Astrocyte (in vitro differentiated cells and primary cell): Measurements from ENCODE around the gene FGF8. TPM values are rescaled to one million over a fixed set of nuclear protein-coding genes. Genes with fewer than 3 reads are reported as not detected.

Experiments
- DNase-seq: peaks from one replicate; pipeline ENCODE4 v3.0.0-alpha.2; 2010; ENCODE audit warnings: low read depth
- FAIRE-seq: peaks from 2 replicates; lab custom pipeline; 2011; peaks lifted over from hg19 to GRCh38; lab: Jason Lieb, UNC
- H2AFZ ChIP-seq: 2 replicates; pipeline ENCODE4 v1.6.0; 2012; ENCODE audit warnings: low read depth, low read length, inconsistent platforms
- H3K27ac ChIP-seq: 2 replicates; pipeline ENCODE4 v1.5.1; 2011; ENCODE audit warnings: low read depth, low read length, inconsistent platforms
- H3K27me3 ChIP-seq: 2 replicates; pipeline ENCODE4 v1.6.0; 2011; ENCODE audit warnings: low read length, inconsistent platforms; ENCODE audit not compliant: insufficient read depth
- H3K36me3 ChIP-seq: 2 replicates; pipeline ENCODE4 v1.5.1; 2011; ENCODE audit warnings: low read length, inconsistent platforms; ENCODE audit not compliant: insufficient read depth
- H3K4me1 ChIP-seq: 2 replicates; pipeline ENCODE4 v1.5.1; 2011; ENCODE audit warnings: low read length, inconsistent platforms; ENCODE audit not compliant: insufficient read depth
- H3K4me2 ChIP-seq: 2 replicates; pipeline ENCODE4 v1.6.0; 2012; ENCODE audit warnings: low read length, inconsistent platforms
- H3K4me3 ChIP-seq: 2 replicates; pipeline ENCODE4 v1.5.1; 2011; ENCODE audit warnings: low read depth, mild to moderate bottlenecking, low read length, inconsistent platforms; ENCODE audit not compliant: insufficient read depth
- H3K79me2 ChIP-seq: 2 replicates; pipeline ENCODE4 v1.6.0; 2012; ENCODE audit warnings: mild to moderate bottlenecking, low read length, inconsistent platforms; ENCODE audit not compliant: insufficient read depth
- H3K9ac ChIP-seq: 2 replicates; pipeline ENCODE4 v1.6.0; 2012; ENCODE audit warnings: mild to moderate bottlenecking, low read length, inconsistent platforms
- H3K9me3 ChIP-seq: 2 replicates; pipeline ENCODE4 v1.5.1; 2012; ENCODE audit warnings: low read depth, mild to moderate bottlenecking, low read length, inconsistent platforms; ENCODE audit not compliant: insufficient read depth
- H4K20me1 ChIP-seq: 2 replicates; pipeline ENCODE4 v1.6.0; 2012; ENCODE audit warnings: low read length, inconsistent platforms; ENCODE audit not compliant: insufficient read depth
- H3K27ac Mint-ChIP-seq: one replicate; pipeline ENCODE4 v1.8.0; 2021; ENCODE audit warnings: mild to moderate bottlenecking, mixed read lengths; ENCODE audit not compliant: unreplicated experiment
- H3K27me3 Mint-ChIP-seq: one replicate; pipeline ENCODE4 v1.8.0; 2021; ENCODE audit warnings: low read depth, mixed read lengths; ENCODE audit not compliant: unreplicated experiment
- H3K36me3 Mint-ChIP-seq: one replicate; pipeline ENCODE4 v1.8.0; 2021; ENCODE audit warnings: low read depth, mixed read lengths; ENCODE audit not compliant: unreplicated experiment
- H3K4me1 Mint-ChIP-seq: one replicate; pipeline ENCODE4 v1.8.0; 2021; ENCODE audit warnings: low read depth, mixed read lengths; ENCODE audit not compliant: unreplicated experiment
- H3K4me3 Mint-ChIP-seq: one replicate; pipeline ENCODE4 v1.8.0; 2021; ENCODE audit warnings: mild to moderate bottlenecking, moderate library complexity, mixed read lengths; ENCODE audit not compliant: unreplicated experiment
- H3K9me3 Mint-ChIP-seq: one replicate; pipeline ENCODE4 v1.8.0; 2021; ENCODE audit warnings: mild to moderate bottlenecking, mixed read lengths; ENCODE audit not compliant: unreplicated experiment
- CTCF ChIP-seq: IDR thresholded peaks from 2 replicates; pipeline ENCODE4 v1.5.1; 2011; ENCODE audit warnings: low read depth, mild to moderate bottlenecking, inconsistent platforms, low read length, moderate library complexity; ENCODE audit not compliant: insufficient read depth
- EZH2 ChIP-seq: IDR thresholded peaks from 2 replicates; pipeline ENCODE4 v1.6.1; 2012; ENCODE audit warnings: mild to moderate bottlenecking, low read length, inconsistent platforms; ENCODE audit not compliant: insufficient read depth
- total RNA-seq: library from RNA; stranded (reverse); gene quantifications from 2 replicates; pipeline ENCODE4 v1.2.1, GENCODE V29; 2021

The FGF8 gene
- total RNA-seq, 1 donor from 2014 or later = 0.61 TPM

- Histone ChIP-seq H3K36me3 (no peaks in the 10 kb centered on the region), H3K27ac (no peak overlapping the region), H3K79me2 (no peaks in the 10 kb centered on the region), H3K9ac (no peak overlapping the region), H3K9me3 (no peaks in the 10 kb centered on the region), H3K4me1 (no peaks in the 10 kb centered on the region), H4K20me1 (no peaks in the 10 kb centered on the region), H3K4me2 (no peak overlapping the region), H3K4me3 (no peak overlapping the region), H3K27me3 (peaks cover 14% of the 10 kb centered on the region), H2AFZ (no peak overlapping the region)
- Mint-ChIP-seq H3K4me1 (no peaks in the 10 kb centered on the region), H3K27ac (no peak overlapping the region), H3K27me3 (peaks cover 32% of the 10 kb centered on the region), H3K36me3 (no peaks in the 10 kb centered on the region), H3K4me3 (no peak overlapping the region), H3K9me3 (no peaks in the 10 kb centered on the region)
- no peak for FAIRE-seq
- TF ChIP-seq EZH2 = no peak
- TF ChIP-seq CTCF = no peak
- DNase-seq = no peak
Measured at GRCh38 chr10:101752241-101752640, 23.7 kb downstream of the FGF8 start.

- Histone ChIP-seq H3K27me3 (peaks cover 14% of the 10 kb centered on the region), H4K20me1 (no peaks in the 10 kb centered on the region), H3K4me3 (no peak overlapping the region), H3K9me3 (no peaks in the 10 kb centered on the region), H3K4me2 (no peak overlapping the region), H3K36me3 (no peaks in the 10 kb centered on the region), H2AFZ (no peak overlapping the region), H3K9ac (no peak overlapping the region), H3K27ac (no peak overlapping the region), H3K4me1 (no peaks in the 10 kb centered on the region), H3K79me2 (no peaks in the 10 kb centered on the region)
- Mint-ChIP-seq H3K4me3 (no peak overlapping the region), H3K4me1 (peaks cover 8% of the 10 kb centered on the region), H3K9me3 (no peaks in the 10 kb centered on the region), H3K27me3 (peaks cover 17% of the 10 kb centered on the region), H3K36me3 (no peaks in the 10 kb centered on the region), H3K27ac (no peak overlapping the region)
- no peak for FAIRE-seq
- TF ChIP-seq CTCF (peak; percentile 5), EZH2 (no peak)
- no peak for DNase-seq
Measured at GRCh38 chr10:101749047-101750016, 26.6 kb downstream of the FGF8 start.

- no peak overlapping the region for H3K9ac ChIP-seq
- Mint-ChIP-seq H3K4me3 (no peak overlapping the region), H3K4me1 (peaks cover 8% of the 10 kb centered on the region), H3K27me3 (peaks cover 15% of the 10 kb centered on the region), H3K36me3 (no peaks in the 10 kb centered on the region), H3K9me3 (no peaks in the 10 kb centered on the region), H3K27ac (no peak overlapping the region)
- no peaks in the 10 kb centered on the region for H4K20me1 ChIP-seq
- H3K4me2 ChIP-seq = no peak overlapping the region
- no peaks in the 10 kb centered on the region for H3K36me3 ChIP-seq
- H3K79me2 ChIP-seq = no peaks in the 10 kb centered on the region
- FAIRE-seq (no peak), DNase-seq (no peak)
- H3K27me3 ChIP-seq = peaks cover 11% of the 10 kb centered on the region
- no peak overlapping the region for H3K4me3 ChIP-seq
- no peak overlapping the region for H3K27ac ChIP-seq
- no peak overlapping the region for H2AFZ ChIP-seq
- no peak for TF ChIP-seq EZH2
- TF ChIP-seq CTCF = no peak
- H3K9me3 ChIP-seq = no peaks in the 10 kb centered on the region
- H3K4me1 ChIP-seq = no peaks in the 10 kb centered on the region
Measured at GRCh38 chr10:101748496-101748895, 27.4 kb downstream of the FGF8 start.
